PC-9 (cell line): ENCODE results near the gene ACP1. TPM values are rescaled to one million over a fixed set of nuclear protein-coding genes. Genes with fewer than 3 reads are reported as not detected.

Experiments used
- BruUV-seq: library from RNA; stranded (reverse); fragments of 400-500 nt; replicated peaks from 2 replicates; lab custom pipeline; 2021; lab: Mats Ljungman, UMichigan
- CTCF ChIA-PET: fragments of 300-600 bp; sonication (Branson Sonifier 250); formaldehyde crosslinking; loops from one replicate; lab custom pipeline; 2022; ENCODE audit warnings: antibody characterized with exemption; lab: Charles Lee
- POLR2A ChIA-PET: fragments of 300-600 bp; sonication (Branson Sonifier 250); formaldehyde crosslinking; loops from one replicate; lab custom pipeline; 2022; ENCODE audit warnings: antibody characterized with exemption; ENCODE audit not compliant: unreplicated experiment; lab: Charles Lee
- DNase-seq, 2 experiments: peaks; one replicate each; pipeline versions ENCODE4 v3.0.0 to v3.0.0-alpha.2; 2015 to 2022; ENCODE audit warnings: mixed read lengths in 1 of 2
- H2AFZ ChIP-seq: fragments of 200-600 bp; sonication (generic); 2 replicates; pipeline ENCODE4 v1.8.1; 2017; ENCODE audit warnings: antibody characterized with exemption
- H3F3A ChIP-seq: fragments of 200-600 bp; sonication (generic); 2 replicates; pipeline ENCODE4 v1.8.1; 2017; ENCODE audit warnings: antibody characterized with exemption, mild to moderate bottlenecking, low read depth; ENCODE audit not compliant: insufficient read depth
- H3K27ac ChIP-seq: fragments of 200-600 bp; sonication (generic); 2 replicates; pipeline ENCODE4 v1.6.1; 2016; ENCODE audit warnings: mixed run types
- H3K27me3 ChIP-seq: fragments of 200-600 bp; sonication (generic); 2 replicates; pipeline ENCODE4 v1.6.1; 2016; ENCODE audit warnings: low read depth, mixed run types; ENCODE audit not compliant: insufficient read depth
- H3K36me3 ChIP-seq: fragments of 200-600 bp; sonication (generic); 2 replicates; pipeline ENCODE4 v1.6.1; 2016; ENCODE audit warnings: low read depth, mixed run types
- H3K4me1 ChIP-seq: fragments of 200-600 bp; sonication (generic); replicated peaks from 2 replicates; pipeline ENCODE4 v1.6.1; 2016; ENCODE audit warnings: mixed run types; ENCODE audit not compliant: insufficient read depth
- H3K4me2 ChIP-seq: fragments of 200-600 bp; sonication (generic); 2 replicates; pipeline ENCODE4 v1.6.1; 2017; ENCODE audit warnings: mixed run types
- H3K4me3 ChIP-seq: fragments of 200-600 bp; sonication (generic); 2 replicates; pipeline ENCODE4 v1.6.1; 2016; ENCODE audit warnings: mixed run types
- H3K79me2 ChIP-seq: fragments of 200-600 bp; sonication (generic); 2 replicates; pipeline ENCODE4 v1.6.1; 2017; ENCODE audit warnings: low read depth, mixed run types
- H3K9me2 ChIP-seq: fragments of 200-600 bp; sonication (generic); 2 replicates; pipeline ENCODE4 v1.8.1; 2017; ENCODE audit warnings: mild to moderate bottlenecking; ENCODE audit not compliant: insufficient read depth
- H3K9me3 ChIP-seq: fragments of 200-600 bp; sonication (generic); 2 replicates; pipeline ENCODE4 v1.8.1; 2016; ENCODE audit warnings: low read depth; ENCODE audit not compliant: insufficient read depth
- H4K20me1 ChIP-seq: fragments of 200-600 bp; sonication (generic); 2 replicates; pipeline ENCODE4 v1.8.1; 2017; ENCODE audit not compliant: insufficient read depth
- CTCF ChIP-seq: fragments of 200-600 bp; sonication (generic); conservative IDR thresholded peaks from 2 replicates; pipeline ENCODE4 v1.6.1; 2017; ENCODE audit warnings: mixed run types, antibody characterized with exemption, mild to moderate bottlenecking, moderate library complexity
- EZH2 ChIP-seq: fragments of 200-600 bp; sonication (generic); IDR thresholded peaks from 2 replicates; pipeline ENCODE4 v1.8.0; 2017; ENCODE audit warnings: antibody characterized with exemption, low read depth
- intact Hi-C: fragments of 100-400 bp; cut with micrococcal nuclease; formaldehyde crosslinking; loops from one replicate; pipeline ENCODE4 v1.10.0; 2022; ENCODE audit not compliant: unreplicated experiment
- total RNA-seq: library from RNA; stranded (reverse); gene quantifications from 2 replicates; pipeline ENCODE4 v1.2.3, GENCODE V29; 2021

The ACP1 gene
- total RNA-seq, 1 experiment from 2014 or later: 115 TPM

GRCh38 chr2:309148-309953, 44.6 kb downstream of the ACP1 start:
- H2AFZ ChIP-seq: no peak overlapping the region
- no TSS peak for BruUV-seq

GRCh38 chr2:309954-310510, 45.3 kb downstream of the ACP1 start:
- Histone ChIP-seq H4K20me1 (no peaks in the 10 kb centered on the region), H3K9me3 (no peaks in the 10 kb centered on the region), H3K4me2 (no peak overlapping the region), H3K9me2 (no peaks in the 10 kb centered on the region), H3K36me3 (no peaks in the 10 kb centered on the region), H3F3A (peaks cover 5% of the 10 kb centered on the region; the same call in 1 of the 2 replicates), H3K27ac (no peak overlapping the region), H3K4me3 (no peak overlapping the region), H3K79me2 (no peaks in the 10 kb centered on the region), H3K4me1 (no peaks in the 10 kb centered on the region), H2AFZ (no peak overlapping the region), H3K27me3 (no peaks in the 10 kb centered on the region)
- TF ChIP-seq EZH2 (no peak), CTCF (no peak)
- DNase-seq: no peak
- ChIA-PET CTCF (no interaction called here), POLR2A (no interaction called here)
- BruUV-seq: no TSS peak
- intact Hi-C loops: no loop called here

More at GRCh38 chr2:309148-309953, 44.6 kb downstream of the ACP1 start:
- TF ChIP-seq CTCF (no peak), EZH2 (no peak)
- H3K36me3 ChIP-seq: no peaks in the 10 kb centered on the region
- ChIA-PET POLR2A (no interaction called here), CTCF (no interaction called here)
- no peaks in the 10 kb centered on the region for H3K9me3 ChIP-seq
- no peaks in the 10 kb centered on the region for H3K27me3 ChIP-seq
- H3K9me2 ChIP-seq: no peaks in the 10 kb centered on the region
- no peaks in the 10 kb centered on the region for H3K79me2 ChIP-seq
- no peaks in the 10 kb centered on the region for H4K20me1 ChIP-seq
- H3K27ac ChIP-seq: no peak overlapping the region
- DNase-seq: no peak
- intact Hi-C loops: no loop called here
- no peak overlapping the region for H3K4me3 ChIP-seq
- no peak overlapping the region for H3K4me2 ChIP-seq
- H3F3A ChIP-seq: peaks cover 5% of the 10 kb centered on the region; the same call in 1 of the 2 replicates
- H3K4me1 ChIP-seq: no peaks in the 10 kb centered on the region

GRCh38 chr2:310994-311393, 46.2 kb downstream of the ACP1 start:
- TF ChIP-seq EZH2 (no peak), CTCF (no peak)
- Histone ChIP-seq H3K27me3 (no peaks in the 10 kb centered on the region), H4K20me1 (no peaks in the 10 kb centered on the region), H3K4me2 (no peak overlapping the region), H3K9me3 (no peaks in the 10 kb centered on the region), H3K79me2 (no peaks in the 10 kb centered on the region), H3K36me3 (no peaks in the 10 kb centered on the region), H2AFZ (no peak overlapping the region), H3K4me3 (no peak overlapping the region), H3K9me2 (no peaks in the 10 kb centered on the region), H3K27ac (no peak overlapping the region), H3F3A (peaks cover 5% of the 10 kb centered on the region; the same call in 1 of the 2 replicates), H3K4me1 (no peaks in the 10 kb centered on the region)
- no TSS peak for BruUV-seq
- POLR2A ChIA-PET: no interaction called here
- intact Hi-C loops: no loop called here
- CTCF ChIA-PET: no interaction called here
- DNase-seq: no peak
